ENCODE data around the gene TAPBP. TPM values are rescaled to one million over a fixed set of nuclear protein-coding genes. Genes with fewer than 3 reads are reported as not detected.

TAPBP gene
- total and polyA plus RNA-seq, 9 of the 15 experiments (the other 6 are each of a cell fraction or from before 2014, with no cell fraction given) = 5.6 to 74.0 (median 22.3) TPM

GRCh38 chr6:33318426-33319073 is 4.7 kb upstream of the TAPBP start (continued):
- no peak for TF ChIP-seq ZNF407 (IDR thresholded peaks at IDR 0.05; ENCODE audit: low read depth)
- 0 out of 2 replicates have a peak, but pooled peaks have one; percentile 56 for TF ChIP-seq MIER1 (IDR thresholded peaks at IDR 0.05; ENCODE audit: low read depth)
- no peak for TF ChIP-seq ZNF395 (CRISPR knock-in tag; IDR thresholded peaks at IDR 0.05)
- no peak for TF ChIP-seq JUNB (CRISPR knock-in tag; conservative IDR thresholded peaks at IDR 0.05)
- 0 out of 2 replicates have a peak, but pooled peaks have one; percentile 9 for TF ChIP-seq DNMT1 (IDR thresholded peaks at IDR 0.05)
- TF ChIP-seq ZNF584 (CRISPR knock-in tag; IDR thresholded peaks at IDR 0.05; ENCODE audit: low read depth) = no peak
- TF ChIP-seq MEF2D (tag; conservative IDR thresholded peaks at IDR 0.05; ENCODE audit: low read depth) = no peak
- TF ChIP-seq KLF1 (tag; IDR thresholded peaks at IDR 0.05) = no peak
- TF ChIP-seq ZNF354B (CRISPR knock-in tag; IDR thresholded peaks at IDR 0.05) = no peak
- TF ChIP-seq POLR2B (IDR thresholded peaks at IDR 0.05; ENCODE audit: low read depth, partially characterized antibody) = no peak
- no peak for TF ChIP-seq CBX3 (IDR thresholded peaks at IDR 0.05; ENCODE audit: borderline replicate concordance in 1 of 2, low read length in 2 of 2)
- TF ChIP-seq TBP (optimal IDR thresholded peaks at IDR 0.05; ENCODE audit: low read depth, low read length) = peak; percentile 9

Measured in K562 (cell line).